Measurements from ENCODE around the gene OSBPL1A. TPM values are rescaled to one million over a fixed set of nuclear protein-coding genes. Genes with fewer than 3 reads are reported as not detected.

Gene OSBPL1A
- total RNA-seq, 1 experiment from 2014 or later = 37.4 TPM

- H3K9me2 ChIP-seq (ENCODE audit: insufficient read depth) = no peaks in the 10 kb centered on the region
- peak; percentile 62 for TF ChIP-seq CTCF (conservative IDR thresholded peaks at IDR 0.05)
- TF ChIP-seq EZH2 (IDR thresholded peaks at IDR 0.05; ENCODE audit: low read depth) = no peak
- H3K4me1 ChIP-seq (replicated peaks; ENCODE audit: insufficient read depth) = peaks cover 14% of the 10 kb centered on the region
- no peak overlapping the region for H3K4me2 ChIP-seq
- BruUV-seq (replicated peaks) = no TSS peak
- no peaks in the 10 kb centered on the region for H3K9me3 ChIP-seq (ENCODE audit: insufficient read depth, low read depth)
- H3K79me2 ChIP-seq (ENCODE audit: low read depth) = no peaks in the 10 kb centered on the region
- ChIA-PET POLR2A (ENCODE audit: unreplicated experiment) (no interaction called here), CTCF (interaction anchor here (1.0 to 1.2 kb wide), 3 partner anchors 16 to 310 kb away, joined by 3 to 4 read pairs (median 4); no protein-coding TSS in a partner anchor)
- H3K27me3 ChIP-seq (ENCODE audit: insufficient read depth, low read depth) = no peaks in the 10 kb centered on the region
- DNase-seq = peak in 1 of 2 experiments; percentile 21
- H2AFZ ChIP-seq = no peak overlapping the region
- no peak overlapping the region for H3K4me3 ChIP-seq
- 0 out of 2 replicates have a peak, but pooled peaks cover 6% of the 10 kb centered on the region for H3K36me3 ChIP-seq (ENCODE audit: low read depth)
- no peak overlapping the region for H3K27ac ChIP-seq
- intact Hi-C loops (cut with micrococcal nuclease; ENCODE audit: unreplicated experiment) = loop anchor here (2.0 to 10.0 kb wide), 2 partner anchors 92 to 308 kb away; no protein-coding TSS in a partner anchor
- peaks cover 9% of the 10 kb centered on the region; the same call in 1 of the 2 replicates for H3F3A ChIP-seq (ENCODE audit: insufficient read depth, low read depth)
- H4K20me1 ChIP-seq (ENCODE audit: insufficient read depth) = no peaks in the 10 kb centered on the region
These were observed 220.8 kb downstream of the OSBPL1A start for GRCh38 chr18:24176727-24177416.

GRCh38 chr18:24173997-24174396 lies 223.6 kb downstream of the OSBPL1A start:
- Histone ChIP-seq H3K4me2 (peak overlapping the region; percentile 51), H3K27ac (peak overlapping the region; percentile 88), H3K4me3 (no peak overlapping the region), H3K9me3 (ENCODE audit: insufficient read depth, low read depth) (no peaks in the 10 kb centered on the region), H3F3A (ENCODE audit: insufficient read depth, low read depth) (peaks cover 9% of the 10 kb centered on the region; the same call in 1 of the 2 replicates), H3K4me1 (replicated peaks; ENCODE audit: insufficient read depth) (peaks cover 14% of the 10 kb centered on the region), H3K79me2 (ENCODE audit: low read depth) (no peaks in the 10 kb centered on the region), H3K36me3 (ENCODE audit: low read depth) (0 out of 2 replicates have a peak, but pooled peaks cover 6% of the 10 kb centered on the region), H2AFZ (no peak overlapping the region), H3K27me3 (ENCODE audit: insufficient read depth, low read depth) (no peaks in the 10 kb centered on the region), H4K20me1 (ENCODE audit: insufficient read depth) (no peaks in the 10 kb centered on the region), H3K9me2 (ENCODE audit: insufficient read depth) (no peaks in the 10 kb centered on the region)
- ChIA-PET CTCF (no interaction called here), POLR2A (ENCODE audit: unreplicated experiment) (no interaction called here)
- TF ChIP-seq EZH2 (IDR thresholded peaks at IDR 0.05; ENCODE audit: low read depth) (no peak), CTCF (conservative IDR thresholded peaks at IDR 0.05) (no peak)
- intact Hi-C loops (cut with micrococcal nuclease; ENCODE audit: unreplicated experiment) = loop anchor here (10.0 kb wide), 1 partner anchor 311 kb away; no protein-coding TSS in a partner anchor
- DNase-seq = peak in 1 of 2 experiments; percentile 76
- no TSS peak for BruUV-seq (replicated peaks)

GRCh38 chr18:24170360-24170759 lies 227.3 kb downstream of the OSBPL1A start:
- Histone ChIP-seq H3K9me3 (ENCODE audit: insufficient read depth, low read depth) (no peaks in the 10 kb centered on the region), H3K9me2 (ENCODE audit: insufficient read depth) (no peaks in the 10 kb centered on the region), H3K4me3 (no peak overlapping the region), H3K79me2 (ENCODE audit: low read depth) (no peaks in the 10 kb centered on the region), H3K27me3 (ENCODE audit: insufficient read depth, low read depth) (no peaks in the 10 kb centered on the region), H4K20me1 (ENCODE audit: insufficient read depth) (no peaks in the 10 kb centered on the region), H3K36me3 (ENCODE audit: low read depth) (no peaks in the 10 kb centered on the region), H3F3A (ENCODE audit: insufficient read depth, low read depth) (peaks cover 9% of the 10 kb centered on the region; the same call in 1 of the 2 replicates), H3K4me2 (no peak overlapping the region), H3K4me1 (replicated peaks; ENCODE audit: insufficient read depth) (peaks cover 14% of the 10 kb centered on the region), H3K27ac (no peak overlapping the region), H2AFZ (no peak overlapping the region)
- DNase-seq = no peak
- intact Hi-C loops (cut with micrococcal nuclease; ENCODE audit: unreplicated experiment) = loop anchor here (10.0 kb wide), 1 partner anchor 314 kb away; no protein-coding TSS in a partner anchor
- TF ChIP-seq EZH2 (IDR thresholded peaks at IDR 0.05; ENCODE audit: low read depth) (no peak), CTCF (conservative IDR thresholded peaks at IDR 0.05) (no peak)
- CTCF ChIA-PET = no interaction called here
- no TSS peak for BruUV-seq (replicated peaks)
- POLR2A ChIA-PET (ENCODE audit: unreplicated experiment) = no interaction called here

Measured in PC-9 (cell line).